GM18502 (cell line): ENCODE measurements around the gene MT2A.
"Not testable (repeated sequence)": the region's sequence is repeated elsewhere in the genome, so short reads cannot be mapped to it uniquely, and the experiment has no call there.

ENCODE experiments used
- ATAC-seq: cut with Tn5 transposase; IDR thresholded peaks from one replicate; pipeline ENCODE4 v1.9.1; 2021; ENCODE audit warnings: mild to moderate bottlenecking; ENCODE audit not compliant: unreplicated experiment, poor library complexity

The MT2A gene

DNA sequence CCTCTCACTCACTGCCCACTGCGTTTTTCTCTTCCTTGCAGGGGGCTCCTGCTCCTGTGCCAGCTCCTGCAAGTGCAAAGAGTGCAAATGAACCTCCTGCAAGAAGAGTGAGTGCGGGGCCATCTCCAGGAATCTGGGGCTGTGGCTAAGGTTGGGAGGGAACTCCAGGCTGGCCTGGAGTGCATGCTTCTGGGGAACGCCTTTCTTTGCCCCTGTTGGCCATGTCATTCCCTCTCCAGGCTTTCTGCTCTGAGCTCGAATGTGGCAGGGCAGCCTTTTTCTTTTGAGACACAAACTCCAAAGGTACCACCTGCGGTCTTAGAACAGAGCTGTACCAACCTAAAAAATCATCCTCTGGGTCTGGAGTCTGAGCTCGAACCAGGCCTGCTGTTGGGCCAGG is 9.8 kb downstream of the MT2A start:
- no peak for ATAC-seq

DNA sequence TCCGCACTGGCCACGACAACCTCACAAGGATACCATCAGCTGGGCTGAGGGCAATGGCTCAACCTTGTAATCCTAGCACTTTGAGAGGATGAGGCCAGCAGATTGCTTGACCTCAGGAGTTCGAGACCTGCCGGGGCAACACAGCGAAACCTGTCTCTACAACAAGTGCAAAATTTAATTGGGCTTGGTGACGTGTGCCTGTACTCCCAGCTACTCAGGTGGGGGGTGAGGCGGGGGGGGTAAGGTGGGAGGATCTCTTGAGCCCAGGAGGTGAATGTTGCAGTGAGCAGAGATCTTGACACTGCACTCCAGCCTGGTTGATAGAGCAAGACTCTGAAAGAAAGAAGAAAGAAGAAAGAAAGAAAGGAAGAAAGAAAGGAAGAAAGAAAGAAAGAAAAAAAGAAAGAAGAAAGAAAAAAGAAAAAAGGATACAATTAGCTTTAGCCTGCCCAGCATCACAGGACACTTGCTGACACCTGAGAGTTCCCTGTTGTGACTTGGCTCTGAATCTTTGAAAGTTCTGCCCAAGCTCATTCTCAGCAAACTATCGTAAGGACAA is 12.0 kb downstream of the MT2A start:
- ATAC-seq, result no peak

DNA sequence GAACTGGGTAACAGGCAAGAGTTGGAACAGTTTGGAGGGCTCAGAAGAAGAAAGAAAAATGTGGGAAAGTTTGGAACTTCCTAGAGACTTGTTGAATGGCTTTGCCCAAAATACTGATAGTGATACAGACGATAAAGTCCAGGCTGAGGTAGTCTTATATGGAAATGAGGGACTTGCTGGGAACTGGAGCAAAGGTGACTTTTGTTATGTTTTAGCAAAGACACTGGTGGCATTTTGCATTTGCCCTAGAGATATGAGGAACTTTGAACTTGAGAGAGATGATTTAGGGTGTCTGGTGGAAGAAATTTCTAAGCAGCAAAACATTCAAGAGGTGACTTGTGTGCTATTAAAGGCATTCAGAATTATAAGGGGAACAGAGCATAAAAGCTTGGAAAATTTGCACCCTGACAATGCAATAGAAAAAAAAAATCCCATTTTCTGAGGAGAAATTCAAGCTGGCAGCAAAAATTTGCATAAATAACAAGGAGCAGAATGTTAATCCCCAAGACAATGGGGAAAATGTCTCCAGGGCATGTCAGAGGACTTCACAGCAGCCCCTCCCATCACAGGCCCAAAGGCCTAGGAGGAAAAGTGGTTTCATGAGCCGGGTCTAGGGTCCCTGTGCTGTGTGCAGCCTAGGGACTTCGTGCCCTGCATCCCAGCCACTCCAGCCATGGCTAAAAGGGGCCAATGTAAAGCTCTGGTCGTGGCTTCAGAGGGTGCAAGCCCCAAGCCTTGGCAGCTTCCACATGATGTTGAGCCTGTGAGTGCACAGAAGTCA is 13.5 kb downstream of the MT2A start:
- ATAC-seq, result not testable (repeated sequence)

- not testable (repeated sequence) for ATAC-seq
Measured at GRCh38 chr16:56623184-56623583, 14.8 kb downstream of the MT2A start.

DNA sequence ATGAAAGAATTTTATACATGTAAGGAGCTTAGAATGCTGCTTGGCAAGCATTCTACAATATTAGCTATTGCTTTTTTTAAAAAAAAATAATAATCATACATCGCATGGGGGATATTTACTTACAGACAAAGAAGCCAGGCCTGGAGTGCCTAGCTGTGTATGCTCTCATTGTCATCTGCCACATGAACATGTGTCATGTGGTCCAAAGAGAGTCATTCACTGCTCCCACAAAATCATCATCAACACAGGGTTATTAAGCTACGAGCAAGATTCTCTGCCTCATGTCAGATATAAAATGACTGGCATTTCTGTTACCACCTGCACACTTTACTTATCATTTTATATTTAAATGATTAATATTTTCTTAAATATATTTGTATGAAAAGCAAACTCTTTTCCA is 15.3 kb downstream of the MT2A start:
- no peak for ATAC-seq

- ATAC-seq, result no peak
Measured at GRCh38 chr16:56625140-56625942, 17.0 kb downstream of the MT2A start, which contains the start of gene MT1E. Gene MT1E (plus strand): TSS chr16:56625781. CDS start chr16:56625852, 71 bp downstream.

DNA sequence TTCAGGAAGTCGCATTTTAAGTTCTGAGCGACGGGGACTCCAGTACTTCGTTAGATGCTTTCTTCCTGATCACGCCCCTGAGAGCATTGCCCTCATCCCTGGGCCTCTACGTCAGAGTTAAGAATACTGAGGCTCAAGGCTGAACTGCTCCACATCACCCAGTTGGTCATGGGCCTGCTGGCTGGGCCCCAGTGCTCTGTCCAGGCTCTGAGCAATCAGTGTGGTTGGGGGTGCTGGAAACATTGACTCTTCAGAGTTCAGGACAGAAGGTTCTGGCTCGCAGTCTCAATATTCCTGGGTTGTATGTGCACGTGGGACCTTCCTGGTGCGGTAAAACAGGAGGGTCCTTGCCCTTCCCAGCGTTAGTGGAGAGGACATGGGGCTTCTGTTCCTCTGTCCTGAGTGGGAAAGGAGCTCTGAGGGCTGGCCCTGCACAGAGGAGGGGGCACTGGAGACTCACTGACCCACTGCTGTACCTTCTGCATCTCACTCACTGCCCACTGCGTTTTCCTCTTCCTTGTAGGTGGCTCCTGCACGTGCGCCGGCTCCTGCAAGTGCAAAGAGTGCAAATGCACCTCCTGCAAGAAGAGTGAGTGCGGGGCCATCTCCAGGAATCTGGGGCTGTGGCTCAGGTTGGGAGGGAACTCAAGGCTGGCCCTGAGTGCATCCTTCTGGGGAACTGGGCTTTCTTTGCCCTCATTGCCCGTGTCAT is 17.7 kb downstream of the MT2A start:
- ATAC-seq, result no peak

- ATAC-seq, result no peak
Measured at GRCh38 chr16:56626685-56627084, 18.3 kb downstream of the MT2A start.

- ATAC-seq, result no peak
Measured at GRCh38 chr16:56628486-56629350, 20.3 kb downstream of the MT2A start.

GRCh38 chr16:56629531-56629930 is 21.1 kb downstream of the MT2A start:
- ATAC-seq, result no peak

DNA sequence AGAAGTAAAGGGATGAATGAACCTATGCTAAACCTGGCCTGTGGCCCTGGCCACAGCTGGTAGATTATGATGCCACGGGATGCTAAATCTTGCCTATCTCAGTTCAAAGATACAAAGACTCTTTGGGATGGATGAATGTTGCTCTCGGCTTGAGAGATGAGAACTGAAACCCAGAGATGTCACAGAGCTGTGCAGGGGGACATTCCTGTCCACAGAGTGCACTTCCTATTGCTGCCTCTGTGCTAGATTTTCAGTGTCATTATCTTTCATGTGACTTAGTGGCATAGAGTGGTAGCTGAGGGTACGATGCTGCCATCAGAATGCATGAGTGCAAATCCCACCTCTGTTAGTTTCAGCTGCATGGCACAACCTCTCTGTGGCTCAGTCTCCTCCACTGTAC is 21.8 kb downstream of the MT2A start:
- peak; percentile 84 for ATAC-seq

DNA sequence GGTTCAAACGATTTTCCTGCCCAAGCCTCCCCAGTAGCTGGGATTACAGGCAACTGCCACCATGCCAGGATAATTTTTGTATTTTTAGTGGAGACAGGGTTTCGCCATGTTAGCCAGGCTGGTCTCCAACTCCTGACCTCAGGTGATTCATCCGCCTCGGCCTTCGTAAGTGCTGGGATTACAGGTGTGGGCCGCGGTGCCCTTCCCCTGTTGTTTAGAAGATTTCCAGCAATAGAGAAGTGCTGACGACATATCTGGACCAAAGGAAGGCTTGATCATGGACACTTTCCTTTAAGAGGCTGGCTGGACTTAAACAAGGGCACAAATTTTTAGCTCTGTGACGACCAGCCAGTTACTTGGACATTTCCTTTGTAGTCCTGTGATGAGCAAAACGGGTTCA is 22.8 kb downstream of the MT2A start:
- ATAC-seq, result no peak

DNA sequence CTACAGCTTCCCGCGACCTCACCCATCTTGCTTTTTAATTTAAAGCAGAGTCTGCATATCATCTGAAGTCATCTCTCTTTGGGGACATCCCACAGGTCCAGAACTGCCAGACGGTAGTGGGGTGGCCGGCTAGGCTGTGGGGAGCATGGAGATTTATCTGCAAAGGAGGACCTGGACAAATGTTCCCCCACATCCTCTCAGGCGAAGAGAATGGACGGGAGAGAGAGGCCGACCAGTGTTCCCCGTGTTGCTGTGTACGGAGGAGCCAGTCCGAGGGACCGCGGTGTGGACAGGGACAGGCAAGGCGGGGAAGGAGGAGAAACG is 23.4 kb downstream of the MT2A start:
- no peak for ATAC-seq

DNA sequence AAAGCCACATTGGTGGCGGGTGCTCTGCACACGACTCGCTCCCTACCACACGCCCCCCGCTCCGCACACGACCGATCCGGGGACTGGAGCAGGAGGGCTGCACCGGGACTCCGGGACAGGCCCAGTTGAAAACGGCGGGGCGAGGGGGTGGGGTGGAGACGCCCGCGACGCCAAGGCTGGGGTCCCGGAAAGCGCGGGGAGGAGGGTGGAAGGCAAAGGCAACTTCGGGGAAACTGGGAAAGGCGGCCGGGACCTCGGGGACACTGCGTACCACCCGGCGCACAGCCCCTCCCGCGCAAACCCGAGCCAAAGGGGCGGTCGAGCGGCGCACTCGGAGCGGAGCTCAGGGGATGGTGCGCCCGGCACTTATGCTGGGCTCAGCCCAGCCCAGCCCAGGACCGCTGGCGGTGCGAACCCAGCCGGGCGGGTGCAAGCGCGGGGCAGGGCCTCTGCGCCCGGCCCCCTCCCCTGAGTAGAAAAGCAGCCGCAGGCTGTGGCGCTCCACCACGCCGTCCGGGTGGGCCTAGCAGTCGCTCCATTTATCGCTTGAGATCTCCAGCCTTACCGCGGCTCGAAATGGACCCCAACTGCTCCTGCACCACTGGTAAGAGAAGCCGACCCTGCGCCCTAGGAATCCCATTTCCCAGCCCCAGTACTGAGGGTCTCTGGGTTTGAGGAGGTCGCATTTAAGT is 23.9 kb downstream of the MT2A start, which contains the start of gene MT1M:
TSS of gene MT1M (plus strand) at position 504 of the 692 bp plus-strand sequence. CDS start at position 577, 73 bp downstream.
- no peak for ATAC-seq

- no peak for ATAC-seq
Measured at GRCh38 chr16:56632848-56633365, 24.5 kb downstream of the MT2A start.

DNA sequence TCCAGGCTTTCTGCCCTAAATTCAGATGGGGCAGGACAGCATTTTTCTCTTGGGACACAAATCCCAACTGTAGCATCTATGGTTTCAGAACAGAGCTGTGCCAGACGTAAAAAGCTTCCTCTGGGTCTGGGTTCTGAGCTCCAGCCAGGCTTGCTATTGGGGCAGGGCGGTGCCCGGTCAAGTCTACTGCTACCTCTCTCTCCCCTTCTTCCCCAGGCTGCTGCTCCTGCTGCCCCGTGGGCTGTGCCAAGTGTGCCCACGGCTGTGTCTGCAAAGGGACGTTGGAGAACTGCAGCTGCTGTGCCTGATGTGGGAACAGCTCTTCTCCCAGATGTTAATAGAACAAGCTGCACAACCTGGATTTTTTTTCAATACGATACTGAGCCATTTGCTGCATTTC is 25.2 kb downstream of the MT2A start:
- no peak for ATAC-seq

DNA sequence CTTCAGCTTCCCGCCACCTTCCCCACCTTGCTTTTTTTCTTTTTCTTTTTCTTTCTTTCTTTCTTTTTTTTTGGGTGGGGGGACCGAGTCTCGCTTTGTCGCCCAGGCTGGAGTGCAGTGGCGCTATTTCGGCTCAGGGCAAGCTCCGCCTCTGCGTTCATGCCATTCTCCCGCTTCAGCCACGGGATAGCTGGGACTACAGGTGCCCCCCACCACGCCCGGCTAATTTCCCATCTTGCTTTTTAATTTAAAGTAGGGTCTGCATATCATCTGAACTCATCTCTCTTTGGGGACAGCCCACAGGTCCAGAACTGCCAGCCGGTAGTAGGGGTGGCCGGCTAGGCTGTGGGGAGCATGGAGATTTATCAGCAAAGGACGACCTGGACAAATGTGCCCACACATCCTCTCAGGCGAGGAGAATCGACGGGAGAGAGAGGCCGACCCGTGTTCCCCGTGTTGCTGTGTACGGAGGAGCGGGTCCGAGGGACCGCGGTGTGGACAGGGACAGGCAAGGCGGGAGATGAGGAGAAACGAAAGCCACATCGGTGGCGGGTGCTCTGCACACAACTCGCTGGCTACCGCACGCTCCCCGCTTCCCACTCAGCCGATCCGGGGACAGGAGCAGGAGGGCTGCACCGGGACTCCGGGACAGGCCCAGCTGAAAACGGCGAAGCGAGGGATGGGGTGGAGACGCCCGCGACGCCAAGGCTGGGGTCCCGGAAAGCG is 26.5 kb downstream of the MT2A start:
- no peak for ATAC-seq

- ATAC-seq, result no peak
Measured at GRCh38 chr16:56635441-56635967, 27.1 kb downstream of the MT2A start.
